ENCODE measurements around the gene CCT7.

CCT7 gene

DNA sequence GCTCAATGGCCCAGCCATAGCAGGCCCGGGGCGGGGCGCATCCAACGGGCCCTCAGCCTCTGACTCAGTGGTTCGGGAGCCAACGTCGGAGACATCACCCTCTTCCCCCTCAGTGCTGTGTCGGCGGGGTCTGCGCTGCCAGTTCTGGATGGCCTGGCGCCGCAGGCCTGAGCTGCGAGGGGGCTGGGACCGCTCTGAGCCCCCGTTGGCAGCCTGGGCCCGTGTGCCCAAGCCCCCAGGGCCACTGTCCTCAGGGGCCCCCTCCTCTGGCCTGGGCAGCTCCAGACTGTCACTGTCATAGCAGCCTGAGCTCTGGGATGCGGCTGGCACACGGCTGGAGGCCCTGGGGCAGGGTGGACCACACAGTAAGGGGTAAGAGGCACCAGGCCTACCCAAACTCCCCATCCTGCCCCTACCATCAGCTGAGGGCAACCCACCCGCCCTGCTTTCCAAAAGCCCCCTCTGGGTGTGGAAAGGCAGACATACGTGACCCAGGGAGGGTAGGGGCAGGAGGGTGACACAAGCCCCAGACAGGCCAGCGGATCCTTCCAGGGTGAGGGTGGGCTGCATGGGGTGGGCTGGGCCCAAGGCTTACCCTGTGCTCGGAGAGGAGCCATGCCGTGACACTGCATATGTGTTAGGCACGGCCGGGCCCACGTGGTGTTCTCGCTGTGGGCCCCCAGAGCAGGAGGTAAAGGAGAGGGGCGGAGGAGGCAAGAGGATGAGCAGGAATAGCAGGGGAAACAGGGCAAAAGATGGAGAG, 31.4 kb downstream of the CCT7 start:
- Mint-ChIP-seq H3K4me3 (no peak overlapping the region), H3K27ac (no peak overlapping the region), H3K27me3 (no peaks in the 10 kb centered on the region), H3K4me1 (ENCODE audit: low read depth) (peaks cover 24% of the 10 kb centered on the region), H3K36me3 (peaks cover 13% of the 10 kb centered on the region), H3K9me3 (ENCODE audit: low read depth) (no peaks in the 10 kb centered on the region)

DNA sequence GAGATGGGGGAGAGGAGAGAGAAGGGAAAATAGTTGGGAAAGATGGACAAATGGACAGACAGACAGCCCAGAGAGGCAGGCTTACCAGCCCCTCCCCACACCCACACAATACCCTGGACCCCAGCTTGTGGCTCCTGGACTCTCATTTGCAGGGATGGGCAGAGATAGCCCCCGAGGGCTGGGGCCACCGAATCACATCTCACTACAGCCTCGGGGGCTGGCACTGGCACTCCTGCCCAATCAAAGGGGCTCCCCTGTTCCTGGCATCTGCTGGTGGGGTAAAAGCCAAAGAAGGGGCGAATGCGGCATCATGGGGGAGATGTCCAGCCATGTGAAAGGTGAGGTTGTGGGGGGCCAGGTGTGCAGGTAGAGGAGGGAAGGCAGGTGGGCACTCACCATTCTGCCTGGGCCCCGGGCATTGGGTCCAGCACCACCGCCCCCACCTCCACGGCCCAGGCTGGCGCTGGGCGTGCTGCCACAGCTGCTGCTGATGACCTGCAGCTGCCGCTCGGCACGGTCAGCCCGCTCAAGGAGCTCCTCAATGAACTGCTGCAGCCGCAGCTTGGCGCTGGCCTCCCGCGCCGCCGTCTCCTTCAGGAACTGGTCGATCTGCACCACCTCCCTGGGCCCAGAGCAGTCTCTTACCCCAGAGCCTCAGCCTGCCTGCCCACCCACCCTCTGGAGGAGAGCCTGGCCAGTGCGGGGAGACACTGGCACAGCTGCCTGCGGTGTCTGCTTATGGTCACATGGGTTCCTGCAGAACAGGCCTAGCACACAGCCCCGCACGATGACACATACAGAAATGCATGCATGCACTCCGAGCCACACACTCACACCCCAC, 32.2 kb downstream of the CCT7 start:
- Mint-ChIP-seq H3K27me3 (no peaks in the 10 kb centered on the region), H3K9me3 (ENCODE audit: low read depth) (no peaks in the 10 kb centered on the region), H3K4me1 (ENCODE audit: low read depth) (peaks cover 24% of the 10 kb centered on the region), H3K4me3 (no peak overlapping the region), H3K36me3 (peaks cover 13% of the 10 kb centered on the region), H3K27ac (no peak overlapping the region)

DNA sequence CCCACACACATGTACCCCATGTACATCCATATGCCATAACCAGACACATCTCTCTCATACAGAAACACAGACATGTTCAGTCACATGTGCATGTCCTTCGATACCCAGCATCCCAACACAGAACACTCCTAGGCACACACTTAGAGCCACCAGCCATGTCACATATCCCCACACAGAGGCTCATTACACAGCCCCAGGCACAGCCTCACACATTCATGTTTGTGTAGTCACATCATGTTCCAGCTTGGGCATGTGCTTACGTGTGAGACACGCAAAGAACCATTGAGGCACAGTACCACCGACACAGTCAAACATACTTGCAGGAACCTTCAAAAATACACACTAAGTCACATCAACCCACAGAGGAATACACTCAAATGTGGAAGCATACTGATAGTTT, 32.9 kb downstream of the CCT7 start:
- peak overlapping the region; percentile 1 for H3K27ac Mint-ChIP-seq
- no peaks in the 10 kb centered on the region for H3K9me3 Mint-ChIP-seq (ENCODE audit: low read depth)
- no peaks in the 10 kb centered on the region for H3K27me3 Mint-ChIP-seq
- H3K36me3 Mint-ChIP-seq, result peaks cover 11% of the 10 kb centered on the region
- peaks cover 24% of the 10 kb centered on the region for H3K4me1 Mint-ChIP-seq (ENCODE audit: low read depth)
- H3K4me3 Mint-ChIP-seq, result no peak overlapping the region

DNA sequence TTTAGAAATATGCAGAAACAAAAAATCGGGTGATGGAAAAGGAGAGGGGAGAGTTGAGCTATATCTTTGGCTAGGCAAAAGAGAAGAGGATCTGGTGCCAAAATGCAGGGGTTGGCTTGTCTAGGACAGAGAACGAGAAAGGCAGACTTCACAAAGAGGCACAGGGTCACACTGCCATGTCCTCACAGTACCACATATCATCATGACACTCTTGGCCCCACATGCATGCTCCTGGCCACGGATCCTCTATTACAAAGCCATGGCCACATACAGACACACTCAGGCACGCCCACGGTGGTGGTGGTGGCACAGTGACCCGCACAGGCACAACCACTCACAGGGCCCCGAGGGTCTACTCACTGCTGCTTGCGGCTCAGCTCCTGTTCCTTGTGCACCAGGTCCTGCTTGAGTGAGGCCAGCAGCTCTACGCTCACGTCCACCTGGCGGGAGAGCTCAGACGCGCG, 34.3 kb downstream of the CCT7 start:
- Mint-ChIP-seq H3K4me1 (ENCODE audit: low read depth) (peaks cover 24% of the 10 kb centered on the region), H3K4me3 (peak overlapping the region; percentile 71), H3K9me3 (ENCODE audit: low read depth) (no peaks in the 10 kb centered on the region), H3K36me3 (peaks cover 11% of the 10 kb centered on the region), H3K27me3 (no peaks in the 10 kb centered on the region), H3K27ac (peak overlapping the region; percentile 61)

DNA sequence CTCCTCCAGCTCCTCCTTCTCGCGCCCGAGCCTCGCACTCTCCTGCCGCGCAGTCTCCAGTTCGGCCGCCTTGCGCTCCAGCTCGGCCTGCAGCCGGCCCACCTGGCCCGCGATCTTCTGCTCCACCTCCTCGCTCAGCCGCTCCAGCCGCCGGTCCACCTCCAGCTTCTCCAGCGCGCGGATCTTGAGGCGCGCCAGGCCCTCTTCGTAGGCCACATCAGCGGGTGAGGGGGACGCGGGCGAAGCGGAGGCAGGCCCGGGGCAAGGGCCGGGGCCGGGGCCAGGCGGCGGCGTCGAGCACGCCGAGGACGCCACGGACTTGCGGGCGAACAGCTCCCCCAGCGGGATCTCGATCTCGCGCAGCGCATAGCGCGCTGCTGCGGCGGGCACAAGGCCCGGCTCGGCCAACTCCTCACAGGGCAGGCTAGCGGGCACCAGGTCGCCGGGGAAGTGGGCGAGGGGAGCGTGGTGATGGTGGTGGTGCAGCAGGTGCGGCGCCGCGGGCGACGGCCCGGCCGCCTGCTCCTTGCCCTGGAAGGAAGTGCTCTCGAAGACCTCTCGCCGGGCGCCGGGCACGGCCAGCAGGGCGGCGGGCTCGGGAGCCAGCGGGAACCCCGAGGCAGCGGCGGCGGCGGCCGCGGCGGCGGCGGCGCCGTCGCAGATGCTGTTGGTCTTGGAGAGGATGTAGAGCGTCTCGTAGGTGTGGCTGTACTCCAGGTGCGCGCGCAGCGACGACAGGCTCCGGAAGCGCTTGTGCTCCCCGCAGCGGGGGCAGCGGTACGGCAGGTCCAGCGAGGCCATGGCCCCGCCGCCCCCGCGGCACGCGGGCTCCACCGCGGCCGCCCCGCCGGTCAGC, 35.0 kb downstream of the CCT7 start:
- H3K27me3 Mint-ChIP-seq, result no peaks in the 10 kb centered on the region
- no peaks in the 10 kb centered on the region for H3K9me3 Mint-ChIP-seq (ENCODE audit: low read depth)
- peak overlapping the region; percentile 71 for H3K4me3 Mint-ChIP-seq
- H3K27ac Mint-ChIP-seq, result no peak overlapping the region
- peaks cover 13% of the 10 kb centered on the region for H3K36me3 Mint-ChIP-seq
- peaks cover 24% of the 10 kb centered on the region for H3K4me1 Mint-ChIP-seq (ENCODE audit: low read depth)

DNA sequence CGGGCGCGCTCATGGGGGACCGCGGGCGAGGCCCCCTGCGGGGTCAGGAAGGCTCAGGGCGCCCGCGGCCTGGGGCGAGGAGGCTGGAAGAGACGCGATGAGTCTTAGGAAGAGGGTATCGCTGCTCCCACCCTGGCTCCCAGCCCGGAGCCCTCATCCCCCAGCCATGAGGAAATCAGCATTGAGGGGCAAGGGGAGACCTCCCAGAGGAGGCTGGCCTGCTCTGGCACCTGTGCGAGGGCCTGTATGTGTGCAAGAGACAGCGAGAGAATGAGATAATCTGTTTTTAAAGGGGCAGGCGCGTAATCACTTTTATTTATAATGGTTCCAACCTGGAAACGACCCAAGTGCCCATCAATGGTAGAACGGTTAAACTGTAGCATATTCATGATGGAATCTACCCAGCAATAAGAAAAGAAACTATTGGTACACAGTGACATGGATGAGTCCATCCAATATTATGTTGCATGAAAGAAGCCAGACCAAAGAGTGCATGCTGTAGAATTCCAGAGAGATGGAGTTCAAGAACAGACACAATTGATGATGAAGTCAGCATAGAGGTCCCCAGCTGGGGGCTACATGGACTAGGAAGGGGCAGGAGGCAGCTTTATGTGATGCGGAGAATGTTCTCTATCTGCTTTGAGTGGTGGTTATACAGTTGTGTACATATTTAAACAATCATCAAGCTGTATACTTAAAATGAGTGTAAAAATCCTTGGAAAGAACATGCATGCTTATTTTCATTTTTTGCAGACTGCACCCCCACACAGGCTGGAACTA, 35.8 kb downstream of the CCT7 start:
- Mint-ChIP-seq H3K4me3 (peak overlapping the region; percentile 70), H3K27me3 (no peaks in the 10 kb centered on the region), H3K4me1 (ENCODE audit: low read depth) (peaks cover 24% of the 10 kb centered on the region), H3K36me3 (peaks cover 13% of the 10 kb centered on the region), H3K27ac (no peak overlapping the region), H3K9me3 (ENCODE audit: low read depth) (no peaks in the 10 kb centered on the region)

DNA sequence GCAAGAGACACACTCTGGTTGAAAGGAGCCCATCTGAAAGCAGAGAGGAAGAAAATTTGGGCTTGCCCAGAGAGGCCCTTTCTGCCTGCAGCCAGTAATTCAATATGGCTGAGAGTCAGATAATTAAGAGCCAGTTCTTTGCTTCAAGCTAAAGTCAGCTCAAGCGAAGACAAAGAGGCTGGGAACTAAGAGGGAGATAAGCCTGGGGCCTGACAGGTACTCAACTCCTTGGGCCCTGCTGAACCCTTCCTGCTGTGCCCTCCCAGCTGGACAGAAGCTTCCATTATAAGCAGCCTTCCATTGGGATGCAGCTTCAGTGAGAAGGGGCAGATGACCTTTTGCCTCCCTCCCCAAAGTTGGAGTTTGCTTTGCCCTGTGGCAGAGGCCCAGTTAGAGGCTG, 38.2 kb downstream of the CCT7 start:
- H3K9me3 Mint-ChIP-seq (ENCODE audit: low read depth), result no peaks in the 10 kb centered on the region
- no peak overlapping the region for H3K27ac Mint-ChIP-seq
- H3K4me1 Mint-ChIP-seq (ENCODE audit: low read depth), result peaks cover 18% of the 10 kb centered on the region
- H3K36me3 Mint-ChIP-seq, result peaks cover 10% of the 10 kb centered on the region
- H3K27me3 Mint-ChIP-seq, result no peaks in the 10 kb centered on the region
- H3K4me3 Mint-ChIP-seq, result no peak overlapping the region

DNA sequence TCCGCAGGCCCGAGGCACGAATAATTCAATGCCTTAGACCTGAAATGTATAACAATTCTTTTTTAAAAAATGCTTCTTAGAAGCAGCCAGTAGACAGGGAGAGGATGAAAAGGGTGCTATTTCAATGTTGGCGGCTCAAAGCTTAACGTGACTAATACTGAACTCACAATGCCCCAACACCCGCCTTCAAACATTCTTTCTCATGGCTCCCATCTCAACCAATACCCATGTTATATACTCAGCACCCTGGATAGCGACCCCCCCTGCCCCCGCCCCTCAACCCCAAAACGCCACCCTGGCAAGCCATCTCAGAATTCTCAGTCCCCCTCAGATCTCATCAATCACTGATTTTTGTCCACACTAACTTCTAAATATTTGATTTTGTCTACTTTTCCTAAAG, 45.7 kb downstream of the CCT7 start:
- Mint-ChIP-seq H3K4me3 (no peak overlapping the region), H3K27ac (no peak overlapping the region), H3K36me3 (peaks cover 11% of the 10 kb centered on the region), H3K27me3 (no peaks in the 10 kb centered on the region), H3K4me1 (ENCODE audit: low read depth) (peaks cover 28% of the 10 kb centered on the region), H3K9me3 (ENCODE audit: low read depth) (no peaks in the 10 kb centered on the region)

DNA sequence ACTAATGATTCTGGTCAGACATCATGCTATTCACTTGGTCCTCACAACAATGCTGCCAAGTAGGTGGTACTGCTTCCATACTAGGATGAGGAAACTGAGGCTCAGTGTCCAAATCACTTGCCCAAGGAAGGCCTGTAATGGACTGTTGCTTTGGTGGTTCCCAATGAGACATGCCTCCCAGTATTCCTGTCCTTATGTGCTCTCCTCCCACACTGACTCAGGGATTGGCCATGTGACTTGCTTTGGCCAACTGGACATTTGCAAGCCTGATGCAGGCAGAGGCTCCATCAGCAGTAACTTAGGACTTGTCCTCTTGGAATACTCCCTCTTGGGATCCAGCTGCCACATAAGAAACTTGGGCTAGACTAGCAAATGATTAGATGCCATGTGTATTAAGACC, 47.1 kb downstream of the CCT7 start:
- H3K9me3 Mint-ChIP-seq (ENCODE audit: low read depth), result no peaks in the 10 kb centered on the region
- peaks cover 11% of the 10 kb centered on the region for H3K36me3 Mint-ChIP-seq
- H3K4me3 Mint-ChIP-seq, result no peak overlapping the region
- H3K4me1 Mint-ChIP-seq (ENCODE audit: low read depth), result peaks cover 40% of the 10 kb centered on the region
- H3K27ac Mint-ChIP-seq, result no peak overlapping the region
- H3K27me3 Mint-ChIP-seq, result no peaks in the 10 kb centered on the region

DNA sequence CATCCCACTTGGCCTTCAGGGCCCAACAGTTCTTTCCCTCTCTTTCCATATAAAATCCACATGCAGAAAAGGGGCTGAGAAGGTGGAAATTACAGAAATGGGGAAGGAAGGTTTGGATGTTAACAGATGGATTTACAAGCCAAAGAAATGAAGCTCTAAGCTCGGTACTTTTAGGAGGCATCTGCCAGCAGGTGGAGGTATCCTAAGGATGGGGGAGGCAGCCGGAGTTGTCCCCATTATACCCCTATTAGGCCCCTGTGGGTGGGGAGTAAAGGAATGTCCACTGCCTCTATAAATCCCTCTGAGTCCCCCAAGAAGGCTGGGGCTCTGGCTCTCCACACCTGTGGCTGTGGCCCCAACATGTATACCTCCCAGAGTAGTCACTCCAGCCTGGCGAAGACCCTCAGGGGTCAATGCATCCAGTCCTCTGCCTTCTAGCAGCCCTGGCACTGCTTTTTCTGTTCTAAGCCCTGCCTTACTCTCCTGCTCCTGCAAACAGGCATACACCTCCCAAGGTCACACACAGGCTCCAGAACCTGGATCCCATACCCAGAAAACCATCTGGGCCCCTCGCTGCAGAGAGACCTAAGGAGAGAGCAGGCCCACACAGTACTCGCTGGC, 48.9 kb downstream of the CCT7 start:
- H3K27ac Mint-ChIP-seq, result peak overlapping the region; percentile 88
- peaks cover 11% of the 10 kb centered on the region for H3K36me3 Mint-ChIP-seq

DNA sequence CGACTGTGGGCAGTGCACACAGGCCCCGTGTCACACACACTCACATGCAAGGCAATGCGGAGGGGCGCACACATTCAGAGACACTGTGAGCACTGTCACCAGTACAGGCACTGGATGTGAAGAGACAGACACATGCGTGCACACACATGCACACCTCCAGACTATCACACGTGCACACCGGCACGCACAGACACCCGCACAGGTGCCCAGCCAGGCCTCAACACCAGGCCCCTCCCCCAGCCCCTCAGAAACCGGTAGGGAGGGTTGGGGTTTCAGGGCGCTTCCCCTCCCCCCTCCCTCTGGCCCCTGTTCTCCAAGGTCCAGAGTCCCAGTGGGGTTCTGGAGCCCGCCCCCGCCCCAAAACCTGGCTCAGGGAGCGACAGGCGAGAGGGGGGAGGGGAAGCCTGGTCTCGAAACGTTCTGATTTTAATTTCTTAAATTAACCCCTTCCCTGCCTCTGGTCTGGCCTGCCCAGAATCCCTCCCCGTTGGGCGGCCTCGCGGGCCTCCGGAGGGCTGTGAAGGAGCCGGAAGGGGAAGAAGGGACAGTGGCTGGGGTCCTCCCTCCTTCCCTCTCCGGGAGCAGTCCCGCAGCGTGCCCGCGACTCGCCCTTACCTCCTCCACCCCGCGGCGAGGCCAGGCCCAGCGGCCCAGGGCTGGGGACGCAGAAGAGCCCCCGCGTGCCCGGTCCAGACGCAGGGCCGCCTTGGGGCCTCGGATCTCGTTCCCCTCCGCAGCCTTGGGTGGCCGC, 49.6 kb downstream of the CCT7 start:
- peaks cover 3% of the 10 kb centered on the region for H3K27me3 Mint-ChIP-seq
- peak overlapping the region; percentile 94 for H3K4me3 Mint-ChIP-seq
- no peaks in the 10 kb centered on the region for H3K9me3 Mint-ChIP-seq (ENCODE audit: low read depth)
- H3K36me3 Mint-ChIP-seq, result peaks cover 11% of the 10 kb centered on the region
- peak overlapping the region; percentile 88 for H3K27ac Mint-ChIP-seq
- peaks cover 40% of the 10 kb centered on the region for H3K4me1 Mint-ChIP-seq (ENCODE audit: low read depth)

More for the DNA sequence above, 48.9 kb downstream of the CCT7 start:
- Mint-ChIP-seq H3K27me3 (no peaks in the 10 kb centered on the region), H3K4me1 (ENCODE audit: low read depth) (peaks cover 40% of the 10 kb centered on the region), H3K4me3 (peak overlapping the region; percentile 94), H3K9me3 (ENCODE audit: low read depth) (no peaks in the 10 kb centered on the region)

DNA sequence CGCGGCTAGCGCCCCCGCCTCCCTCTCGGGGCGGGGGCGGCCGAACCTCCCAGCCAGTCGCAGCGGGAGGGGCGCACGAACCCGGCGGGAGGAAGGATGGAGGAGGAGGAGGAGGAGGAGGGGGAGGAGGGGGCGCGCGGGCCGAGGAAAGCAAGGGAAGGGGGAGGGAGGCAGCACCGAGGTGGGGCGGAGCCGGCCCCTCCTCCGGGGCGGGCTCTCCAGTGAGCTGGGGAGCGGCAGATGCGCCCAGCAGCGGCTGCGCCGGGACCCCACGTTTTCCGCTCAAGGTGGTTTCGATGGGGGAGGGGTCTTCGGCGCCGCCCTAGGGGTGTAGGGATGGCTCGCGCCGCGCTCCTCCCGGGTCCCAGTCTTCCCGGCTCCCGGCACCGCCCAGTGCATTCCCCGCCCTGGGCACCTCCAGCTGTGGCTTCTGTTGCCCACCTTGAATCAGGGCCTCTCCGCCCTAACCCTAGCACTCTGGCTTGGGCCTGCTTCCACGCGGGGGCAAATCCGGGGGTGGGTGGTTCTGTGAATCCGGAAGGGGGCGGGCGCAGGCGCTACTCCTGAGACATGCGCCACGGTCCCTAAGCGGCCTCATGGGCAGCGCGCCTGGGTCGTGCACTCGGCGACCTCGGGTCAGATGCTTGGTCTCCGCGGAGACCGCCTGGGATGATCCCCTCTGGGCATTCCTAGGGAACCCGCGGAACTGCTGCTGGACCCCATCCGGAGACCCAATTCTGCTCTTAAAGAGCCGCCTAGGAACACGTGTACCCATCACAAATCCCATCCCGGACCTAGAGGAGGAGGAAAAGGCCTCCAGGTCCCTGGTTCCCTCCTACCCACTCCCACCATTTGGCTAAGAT, 50.4 kb downstream of the CCT7 start, which contains the start of gene FBXO41:
Gene FBXO41 (minus strand): TSS at position 183 of the 863 bp plus-strand sequence. CDS start 14,848 bp downstream, outside the sequence.
- peak within 1 kb of the TSS; percentile 88 for H3K27ac Mint-ChIP-seq
- peaks cover 3% of the 10 kb centered on the region for H3K36me3 Mint-ChIP-seq
- no peaks in the 10 kb centered on the region for H3K9me3 Mint-ChIP-seq (ENCODE audit: low read depth)

More for the DNA sequence above, 50.4 kb downstream of the CCT7 start, which contains the start of gene FBXO41:
- peaks cover 3% of the 10 kb centered on the region for H3K27me3 Mint-ChIP-seq
- peaks cover 33% of the 10 kb centered on the region for H3K4me1 Mint-ChIP-seq (ENCODE audit: low read depth)
- peak within 1 kb of the TSS; percentile 94 for H3K4me3 Mint-ChIP-seq
